Measurements from ENCODE around the gene CHD2.
"Not testable (repeated sequence)": the region's sequence is repeated elsewhere in the genome, so short reads cannot be mapped to it uniquely, and the experiment has no call there.

CHD2 gene

GRCh38 chr15:92906563-92907081, 6.5 kb downstream of the CHD2 start:
- DNase-seq, result no peak

GRCh38 chr15:92907229-92907628, 7.1 kb downstream of the CHD2 start:
- no peak for DNase-seq

GRCh38 chr15:92907896-92908712, 8.0 kb downstream of the CHD2 start:
- DNase-seq, result peak in 4 of 14 donors; percentile 21 to 49 (median 26)

GRCh38 chr15:92908713-92909057, 8.6 kb downstream of the CHD2 start:
- DNase-seq, result no peak

- no peak for DNase-seq
Measured at GRCh38 chr15:92909136-92909781, 9.1 kb downstream of the CHD2 start.

- no peak for DNase-seq
Measured at GRCh38 chr15:92910451-92910850, 10.3 kb downstream of the CHD2 start.

GRCh38 chr15:92914103-92914499, 14.0 kb downstream of the CHD2 start:
- DNase-seq, result no peak

- no peak for DNase-seq
Measured at GRCh38 chr15:92914768-92915221, 14.7 kb downstream of the CHD2 start.

- DNase-seq, result peak in 1 of 14 donors; percentile 3
Measured at GRCh38 chr15:92915766-92916435, 15.8 kb downstream of the CHD2 start.

GRCh38 chr15:92917598-92918407, 17.7 kb downstream of the CHD2 start:
- DNase-seq, result peak in 12 of 14 donors; percentile 51 to 93 (median 77)

- not testable (repeated sequence) for DNase-seq
Measured at GRCh38 chr15:92918881-92919280, 18.8 kb downstream of the CHD2 start.

- DNase-seq, result peak in 1 of 14 donors; percentile 21
Measured at GRCh38 chr15:92920595-92921161, 20.6 kb downstream of the CHD2 start.

- DNase-seq, result peak in 1 of 14 donors; percentile 41
Measured at GRCh38 chr15:92921215-92922131, 21.3 kb downstream of the CHD2 start.

- no peak for DNase-seq
Measured at GRCh38 chr15:92922418-92923002, 22.4 kb downstream of the CHD2 start.

GRCh38 chr15:92924216-92924615, 24.1 kb downstream of the CHD2 start:
- DNase-seq, result peak in 3 of 14 donors; percentile 17 to 46 (median 26)

- DNase-seq, result no peak
Measured at GRCh38 chr15:92925454-92925853, 25.3 kb downstream of the CHD2 start.

- no peak for DNase-seq
Measured at GRCh38 chr15:92928225-92928750, 28.2 kb downstream of the CHD2 start.

GRCh38 chr15:92929002-92929401, 28.9 kb downstream of the CHD2 start:
- no peak for DNase-seq

GRCh38 chr15:92930054-92930621, 30.0 kb downstream of the CHD2 start:
- no peak for DNase-seq

- no peak for DNase-seq
Measured at GRCh38 chr15:92930776-92931175, 30.7 kb downstream of the CHD2 start.
